ENCODE results near the gene CAMKMT. TPM values are rescaled to one million over a fixed set of nuclear protein-coding genes. Genes with fewer than 3 reads are reported as not detected.

CAMKMT gene
- total and polyA plus RNA-seq, 2 experiments from 2014 or later: 26.5 to 29.5 TPM

DNA sequence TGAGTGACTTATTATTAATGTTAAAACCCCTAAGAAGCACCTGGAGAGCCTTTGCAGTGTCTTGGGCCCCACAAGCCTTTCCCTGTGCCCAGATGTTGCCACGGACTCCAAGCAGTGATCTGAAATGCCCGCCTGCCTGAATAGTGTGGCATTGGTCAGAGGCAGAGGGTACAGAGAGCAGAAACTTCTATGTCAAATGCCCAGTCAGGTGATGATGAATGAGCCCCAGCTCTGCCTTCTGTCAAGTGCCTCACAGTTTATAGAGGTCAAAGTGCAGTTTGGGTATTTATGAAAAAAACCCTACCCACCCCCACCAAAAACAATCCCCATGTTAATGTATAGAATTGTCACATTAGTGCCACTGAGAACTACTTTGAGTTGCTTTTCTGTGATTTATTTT, 409.8 kb downstream of the CAMKMT start (continued):
- TF ChIP-seq CREB1 (CRISPR knock-in tag; IDR thresholded peaks at IDR 0.05; ENCODE audit: low read depth) (no peak), POLR2AphosphoS5 (IDR thresholded peaks at IDR 0.05; ENCODE audit: low read depth) (no peak), ZNF331 (CRISPR knock-in tag; IDR thresholded peaks at IDR 0.05; ENCODE audit: low read depth) (no peak), JUNB (IDR thresholded peaks at IDR 0.05; ENCODE audit: unreplicated experiment) (no peak)
- TF ChIP-seq, protein P1, sequence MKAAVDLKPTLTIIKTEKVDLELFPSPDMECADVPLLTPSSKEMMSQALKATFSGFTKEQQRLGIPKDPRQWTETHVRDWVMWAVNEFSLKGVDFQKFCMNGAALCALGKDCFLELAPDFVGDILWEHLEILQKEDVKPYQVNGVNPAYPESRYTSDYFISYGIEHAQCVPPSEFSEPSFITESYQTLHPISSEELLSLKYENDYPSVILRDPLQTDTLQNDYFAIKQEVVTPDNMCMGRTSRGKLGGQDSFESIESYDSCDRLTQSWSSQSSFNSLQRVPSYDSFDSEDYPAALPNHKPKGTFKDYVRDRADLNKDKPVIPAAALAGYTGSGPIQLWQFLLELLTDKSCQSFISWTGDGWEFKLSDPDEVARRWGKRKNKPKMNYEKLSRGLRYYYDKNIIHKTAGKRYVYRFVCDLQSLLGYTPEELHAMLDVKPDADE (IDR thresholded peaks at IDR 0.05): no peak
- TF ChIP-seq, protein P2, sequence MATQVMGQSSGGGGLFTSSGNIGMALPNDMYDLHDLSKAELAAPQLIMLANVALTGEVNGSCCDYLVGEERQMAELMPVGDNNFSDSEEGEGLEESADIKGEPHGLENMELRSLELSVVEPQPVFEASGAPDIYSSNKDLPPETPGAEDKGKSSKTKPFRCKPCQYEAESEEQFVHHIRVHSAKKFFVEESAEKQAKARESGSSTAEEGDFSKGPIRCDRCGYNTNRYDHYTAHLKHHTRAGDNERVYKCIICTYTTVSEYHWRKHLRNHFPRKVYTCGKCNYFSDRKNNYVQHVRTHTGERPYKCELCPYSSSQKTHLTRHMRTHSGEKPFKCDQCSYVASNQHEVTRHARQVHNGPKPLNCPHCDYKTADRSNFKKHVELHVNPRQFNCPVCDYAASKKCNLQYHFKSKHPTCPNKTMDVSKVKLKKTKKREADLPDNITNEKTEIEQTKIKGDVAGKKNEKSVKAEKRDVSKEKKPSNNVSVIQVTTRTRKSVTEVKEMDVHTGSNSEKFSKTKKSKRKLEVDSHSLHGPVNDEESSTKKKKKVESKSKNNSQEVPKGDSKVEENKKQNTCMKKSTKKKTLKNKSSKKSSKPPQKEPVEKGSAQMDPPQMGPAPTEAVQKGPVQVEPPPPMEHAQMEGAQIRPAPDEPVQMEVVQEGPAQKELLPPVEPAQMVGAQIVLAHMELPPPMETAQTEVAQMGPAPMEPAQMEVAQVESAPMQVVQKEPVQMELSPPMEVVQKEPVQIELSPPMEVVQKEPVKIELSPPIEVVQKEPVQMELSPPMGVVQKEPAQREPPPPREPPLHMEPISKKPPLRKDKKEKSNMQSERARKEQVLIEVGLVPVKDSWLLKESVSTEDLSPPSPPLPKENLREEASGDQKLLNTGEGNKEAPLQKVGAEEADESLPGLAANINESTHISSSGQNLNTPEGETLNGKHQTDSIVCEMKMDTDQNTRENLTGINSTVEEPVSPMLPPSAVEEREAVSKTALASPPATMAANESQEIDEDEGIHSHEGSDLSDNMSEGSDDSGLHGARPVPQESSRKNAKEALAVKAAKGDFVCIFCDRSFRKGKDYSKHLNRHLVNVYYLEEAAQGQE (IDR thresholded peaks at IDR 0.05; ENCODE audit: unreplicated experiment): no peak

DNA sequence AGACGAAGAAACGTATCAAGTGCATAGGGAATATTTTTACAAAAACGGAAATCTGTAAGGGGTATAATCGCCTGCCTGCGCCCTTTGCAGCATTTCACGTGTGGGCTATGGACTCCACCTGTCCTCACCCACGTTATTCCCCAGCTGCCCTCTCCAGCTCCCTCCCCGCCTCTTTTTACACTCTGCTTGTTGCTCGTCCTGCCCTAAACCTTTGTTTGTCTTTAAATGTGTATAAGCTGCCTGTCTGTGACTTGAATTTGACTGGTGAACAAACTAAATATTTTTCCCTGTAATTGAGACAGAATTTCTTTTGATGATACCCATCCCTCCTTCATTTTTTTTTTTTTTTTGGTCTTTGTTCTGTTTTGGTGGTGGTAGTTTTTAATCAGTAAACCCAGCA, 410.4 kb downstream of the CAMKMT start:
- H3K4me2 ChIP-seq: peak overlapping the region; percentile 7; the same call in 1 of the 2 replicates
- no peak overlapping the region for H3K27ac Mint-ChIP-seq
- H3K4me3 Mint-ChIP-seq: no peak overlapping the region; the same call in 2 of the 3 replicates
- peaks cover 39% of the 10 kb centered on the region for H3K27me3 ChIP-seq (ENCODE audit: insufficient read depth)
- H3K27ac ChIP-seq (ENCODE audit: low read depth): no peak overlapping the region
- H2AFZ ChIP-seq: no peak overlapping the region
- H3K36me3 ChIP-seq (ENCODE audit: insufficient read depth): no peaks in the 10 kb centered on the region
- peaks cover 25% of the 10 kb centered on the region for H3K27me3 Mint-ChIP-seq (ENCODE audit: insufficient read depth, low read depth, poor library complexity)
- H3K4me1 ChIP-seq (ENCODE audit: insufficient read depth): peaks cover 72% of the 10 kb centered on the region
- no peaks in the 10 kb centered on the region for H3K9me3 Mint-ChIP-seq
- H4K20me1 ChIP-seq (replicated peaks; ENCODE audit: insufficient read depth): no peaks in the 10 kb centered on the region
- H3K9me2 ChIP-seq (ENCODE audit: insufficient read depth): no peaks in the 10 kb centered on the region
- no peaks in the 10 kb centered on the region for H3K36me3 Mint-ChIP-seq (ENCODE audit: low read depth)
- ATAC-seq (no peak), DNase-seq (ENCODE audit: low spot score) (peak; percentile 16)
- H3K4me1 Mint-ChIP-seq: peaks cover 77% of the 10 kb centered on the region
- H3K79me2 ChIP-seq (replicated peaks; ENCODE audit: insufficient read depth): no peaks in the 10 kb centered on the region
- H3K4me3 ChIP-seq: no peak overlapping the region
- H3F3A ChIP-seq (replicated peaks; ENCODE audit: low read depth): 0 out of 2 replicates have a peak, but pooled peaks cover 4% of the 10 kb centered on the region
- TF ChIP-seq ZNF331 (CRISPR knock-in tag; IDR thresholded peaks at IDR 0.05; ENCODE audit: low read depth) (no peak), STAT1 (IDR thresholded peaks at IDR 0.05; ENCODE audit: unreplicated experiment) (no peak), CREB1 (CRISPR knock-in tag; IDR thresholded peaks at IDR 0.05; ENCODE audit: low read depth) (no peak), CTCF (conservative IDR thresholded peaks at IDR 0.05; ENCODE audit: low read depth in 2 of 2) (no peak), ZNF114 (CRISPR knock-in tag; IDR thresholded peaks at IDR 0.05) (no peak), NANOG (IDR thresholded peaks at IDR 0.05; ENCODE audit: borderline replicate concordance) (no peak), EZH2phosphoT487 (IDR thresholded peaks at IDR 0.05; ENCODE audit: unreplicated experiment) (no peak), JUNB (IDR thresholded peaks at IDR 0.05; ENCODE audit: unreplicated experiment) (no peak), EZH2 (IDR thresholded peaks at IDR 0.05; ENCODE audit: low read depth, unreplicated experiment) (no peak), POLR2AphosphoS5 (IDR thresholded peaks at IDR 0.05; ENCODE audit: low read depth) (no peak)
- TF ChIP-seq, protein P2 (IDR thresholded peaks at IDR 0.05; ENCODE audit: unreplicated experiment): no peak
- TF ChIP-seq, protein P1 (IDR thresholded peaks at IDR 0.05): no peak

Data from GM23338 (cell line).